ENCODE measurements around the gene ZNF69.

- no peak for TF ChIP-seq EP300 (IDR thresholded peaks at IDR 0.05; ENCODE audit: borderline replicate concordance)
- TF ChIP-seq ZBTB7A (IDR thresholded peaks at IDR 0.05; ENCODE audit: low read depth), result no peak
- TF ChIP-seq FOXM1 (IDR thresholded peaks at IDR 0.05; ENCODE audit: borderline replicate concordance, low read depth), result no peak
- no peak for TF ChIP-seq EGR1 (IDR thresholded peaks at IDR 0.05)
- no peak for TF ChIP-seq REST (IDR thresholded peaks at IDR 0.05; ENCODE audit: low read depth)
- no peak for TF ChIP-seq CREB1 (IDR thresholded peaks at IDR 0.05; ENCODE audit: low read depth)
- TF ChIP-seq NFIC (IDR thresholded peaks at IDR 0.05), result no peak
- TF ChIP-seq CEBPB (IDR thresholded peaks at IDR 0.05), result no peak
- TF ChIP-seq YY1 (IDR thresholded peaks at IDR 0.05; ENCODE audit: low read depth), result no peak
- TF ChIP-seq TAF1 (IDR thresholded peaks at IDR 0.05; ENCODE audit: low read depth), result no peak
- TF ChIP-seq TEAD4 (IDR thresholded peaks at IDR 0.05), result no peak
- no peak for TF ChIP-seq MAX (IDR thresholded peaks at IDR 0.05)
- TF ChIP-seq USF1 (IDR thresholded peaks at IDR 0.05), result no peak
Measured at GRCh38 chr19:11931051-11931450, 43.5 kb downstream of the ZNF69 start.

Data from Ishikawa (cell line).